Ramos (cell line): ENCODE measurements around the gene ZNF598.

Source experiments
- in situ Hi-C: fragments of 300-500 bp; cut with MboI; formaldehyde crosslinking; loops from one replicate; pipeline ENCODE4 v1.14.3; 2022; ENCODE audit warnings: low sequenced_read_pairs; ENCODE audit not compliant: unreplicated experiment

ZNF598 gene

DNA sequence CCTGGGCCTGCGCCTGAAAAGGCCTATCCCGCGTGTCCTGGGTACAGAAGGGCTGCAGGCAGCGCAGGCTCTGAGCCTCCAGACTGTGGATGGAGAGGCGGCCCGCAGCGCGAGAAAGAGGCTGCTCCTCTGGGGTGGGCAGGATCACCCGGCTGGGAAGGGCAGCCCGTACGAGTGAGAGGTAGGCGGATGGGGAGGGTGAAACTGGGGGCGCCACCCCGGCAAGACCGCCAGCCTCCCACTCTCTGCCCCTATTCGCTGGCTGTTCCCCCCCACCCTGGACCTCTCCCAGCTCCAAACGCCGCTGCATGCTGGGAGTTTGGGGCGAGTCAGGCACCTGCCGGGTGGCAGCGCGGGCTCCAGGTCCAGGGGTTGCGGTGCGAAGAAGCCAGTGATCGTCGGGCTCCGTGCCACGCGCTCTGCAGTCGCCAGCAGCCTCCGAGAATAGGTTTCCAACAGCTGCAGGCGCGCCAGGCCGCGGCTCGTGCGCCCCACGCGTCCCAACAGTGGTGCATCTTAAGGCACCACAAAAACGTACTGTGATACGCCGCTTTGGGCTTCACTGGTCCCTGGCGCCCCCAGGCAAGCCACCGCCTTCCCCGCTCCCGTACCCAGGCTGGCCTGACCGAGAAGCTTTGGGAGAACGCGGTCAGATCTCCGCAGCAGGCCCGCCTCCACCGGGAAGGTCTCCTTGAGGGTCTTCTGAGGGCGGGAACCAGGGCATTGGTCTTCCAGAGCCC is 29.4 kb downstream of the ZNF598 start:
- in situ Hi-C loops: no loop called here

DNA sequence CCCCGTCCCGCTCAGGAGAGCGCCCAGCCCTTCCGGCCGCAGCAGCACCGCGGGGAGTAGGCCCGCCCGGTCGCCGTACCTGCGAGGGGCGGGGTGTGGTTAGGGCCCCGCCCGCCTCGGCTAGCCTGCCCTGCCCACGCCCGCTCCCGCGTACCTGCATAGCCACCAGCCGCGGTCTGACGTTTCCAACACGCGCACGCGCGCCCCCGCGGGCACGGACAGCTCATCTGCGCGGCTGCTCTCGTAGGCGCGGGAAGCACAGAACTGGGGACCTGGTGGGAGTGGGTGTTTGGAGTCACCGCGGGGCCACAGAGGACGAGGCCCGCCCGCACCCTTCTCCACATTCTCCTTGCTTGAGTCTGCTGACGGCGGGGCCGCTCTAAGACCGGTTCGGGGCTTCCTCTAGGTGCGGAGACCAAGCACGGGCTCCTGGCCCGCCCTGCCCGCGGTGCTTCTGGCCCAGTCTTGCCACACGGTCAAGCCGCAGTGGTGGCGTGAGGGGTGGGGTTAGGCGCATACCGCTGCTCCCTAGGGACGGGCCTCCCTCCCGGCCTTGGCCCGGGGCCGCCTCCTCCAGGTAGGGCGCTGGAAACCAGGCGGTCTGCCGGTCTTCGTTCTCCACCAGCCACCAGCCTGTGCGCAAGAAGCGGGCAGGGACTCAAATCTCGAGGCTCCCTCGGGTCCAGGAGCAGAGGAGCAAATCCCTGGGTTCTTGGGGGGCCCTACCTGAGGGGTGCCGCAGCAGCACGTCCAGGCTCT is 30.2 kb downstream of the ZNF598 start:
- in situ Hi-C loops: no loop called here

GRCh38 chr16:1978476-1979120 is 31.0 kb downstream of the ZNF598 start:
- in situ Hi-C loops: no loop called here

GRCh38 chr16:1977875-1978268 is 31.7 kb downstream of the ZNF598 start:
- in situ Hi-C loops: no loop called here

DNA sequence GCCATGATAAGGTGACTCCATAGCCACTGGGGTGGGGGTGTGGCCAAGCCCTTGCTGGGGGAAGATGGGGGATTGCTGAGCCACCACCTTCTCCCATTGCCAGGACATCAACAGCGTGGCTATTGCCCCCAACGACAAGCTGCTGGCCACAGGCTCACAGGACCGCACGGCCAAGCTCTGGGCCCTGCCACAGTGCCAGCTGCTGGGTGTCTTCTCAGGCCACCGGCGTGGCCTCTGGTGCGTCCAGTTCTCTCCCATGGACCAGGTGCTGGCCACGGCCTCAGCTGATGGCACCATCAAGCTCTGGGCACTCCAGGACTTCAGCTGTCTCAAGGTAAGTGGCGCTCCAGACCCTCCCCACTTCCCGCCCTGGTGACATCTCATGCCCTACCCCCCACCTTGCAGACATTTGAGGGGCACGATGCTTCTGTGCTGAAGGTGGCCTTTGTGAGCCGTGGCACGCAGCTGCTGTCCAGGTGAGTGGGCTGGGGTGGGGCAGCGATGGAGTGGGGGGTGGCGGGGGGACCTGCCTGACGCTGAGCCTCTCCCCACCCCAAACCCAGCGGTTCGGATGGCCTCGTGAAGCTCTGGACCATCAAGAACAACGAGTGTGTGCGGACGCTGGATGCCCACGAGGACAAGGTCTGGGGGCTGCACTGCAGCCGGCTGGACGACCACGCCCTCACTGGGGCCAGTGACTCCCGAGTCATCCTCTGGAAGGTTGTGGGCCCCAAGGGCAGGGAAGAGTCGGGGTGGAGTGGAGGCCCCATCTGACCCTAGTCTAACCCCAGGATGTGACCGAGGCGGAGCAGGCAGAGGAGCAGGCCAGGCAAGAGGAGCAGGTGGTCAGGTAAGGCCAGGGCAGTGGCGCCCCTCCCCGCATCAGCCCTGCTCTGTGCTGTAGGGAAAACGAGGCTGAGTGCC is 32.4 kb downstream of the ZNF598 start:
- in situ Hi-C loops: no loop called here

DNA sequence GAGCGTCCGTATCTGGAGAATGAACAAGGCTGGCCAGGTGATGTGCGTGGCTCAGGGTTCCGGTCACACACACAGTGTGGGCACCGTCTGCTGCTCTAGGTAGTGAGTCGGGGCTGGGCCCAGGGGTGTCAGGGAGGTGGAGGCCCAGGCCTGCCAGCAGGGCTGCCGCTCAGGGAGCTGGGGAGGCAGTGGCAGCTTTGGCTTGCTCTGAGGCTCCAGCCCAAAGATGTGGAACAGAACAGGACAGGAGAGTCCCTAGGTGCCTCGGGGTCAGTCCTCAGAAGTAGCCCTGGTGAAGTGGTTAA is 33.5 kb downstream of the ZNF598 start:
- in situ Hi-C loops: no loop called here

GRCh38 chr16:1975432-1976215 is 34.0 kb downstream of the ZNF598 start:
- in situ Hi-C loops: no loop called here

- in situ Hi-C loops: no loop called here
Observed at GRCh38 chr16:1974157-1975070, 35.2 kb downstream of the ZNF598 start.

DNA sequence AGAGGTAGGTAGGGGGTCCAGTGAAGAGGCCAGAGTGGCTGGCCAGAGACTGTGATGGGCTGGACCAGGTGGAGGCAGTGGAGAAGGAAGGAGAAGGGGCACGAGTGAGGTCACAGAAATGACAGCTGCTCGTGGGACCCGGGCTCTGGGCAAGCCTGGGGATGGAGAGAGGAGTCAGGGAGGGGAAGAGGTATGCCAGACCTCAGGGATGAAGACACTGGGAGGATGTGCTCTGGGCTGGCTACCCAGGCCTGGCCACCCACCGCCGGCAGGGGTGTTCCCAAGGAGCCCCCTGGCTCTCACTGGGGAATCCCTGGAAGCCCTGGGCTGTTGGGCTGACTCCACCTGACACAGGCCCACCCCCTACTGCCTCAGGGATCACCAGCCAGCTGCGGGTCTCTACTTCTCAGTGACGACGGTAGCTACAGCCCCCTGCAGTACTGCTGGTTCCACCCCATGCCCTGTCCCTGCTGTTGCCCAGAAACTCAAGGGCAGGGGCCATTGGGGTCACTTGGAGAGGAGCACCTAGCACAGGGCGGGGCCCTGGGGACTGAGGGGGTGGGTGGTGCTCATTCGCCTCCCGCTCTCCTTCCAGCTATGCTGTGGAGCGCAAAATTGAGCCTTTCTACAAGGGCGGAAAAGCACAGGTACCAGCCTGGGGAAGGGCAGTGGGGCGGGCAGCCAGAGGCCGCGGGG is 36.0 kb downstream of the ZNF598 start:
- in situ Hi-C loops: no loop called here

- in situ Hi-C loops: no loop called here
Observed at GRCh38 chr16:1972490-1972877, 37.1 kb downstream of the ZNF598 start.

DNA sequence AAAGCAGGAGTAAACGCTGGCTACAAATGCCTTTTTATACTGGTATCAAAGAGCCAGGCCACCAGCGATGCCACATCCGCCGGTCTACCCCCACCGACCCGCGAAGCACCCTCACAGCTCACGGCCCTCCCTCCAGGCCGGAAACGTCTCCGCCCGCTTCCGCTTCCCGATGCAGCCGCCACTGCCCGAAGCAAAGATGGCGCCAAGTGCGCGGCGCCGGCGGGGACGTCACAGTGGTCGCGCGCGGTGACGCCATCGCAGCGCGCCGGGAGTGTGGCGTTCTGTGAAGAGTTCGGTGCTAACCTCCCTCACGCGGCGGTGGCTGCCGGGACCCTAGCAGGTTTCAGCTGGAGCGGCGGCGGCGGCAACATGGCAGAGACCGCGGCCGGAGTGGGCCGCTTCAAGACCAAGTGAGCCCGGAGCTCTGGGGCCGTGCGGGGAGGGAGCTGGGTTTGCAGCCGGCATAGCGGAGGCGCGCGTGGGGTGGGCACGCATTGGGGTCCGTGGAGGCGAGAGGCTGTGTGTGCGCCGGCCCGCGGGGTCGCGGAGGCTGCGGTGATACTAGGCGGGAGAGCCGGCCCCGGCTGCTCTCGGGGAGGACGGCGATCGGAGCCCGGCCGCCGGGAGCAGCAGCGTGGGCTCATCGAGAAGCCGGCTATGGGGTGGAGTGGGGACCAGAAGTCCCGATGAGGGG is 37.7 kb downstream of the ZNF598 start, which contains the start of gene TBL3:
TBL3 (plus strand) TSS at position 258 of the 694 bp plus-strand sequence; CDS start at position 370, 112 bp downstream.
- in situ Hi-C loops: no loop called here

DNA sequence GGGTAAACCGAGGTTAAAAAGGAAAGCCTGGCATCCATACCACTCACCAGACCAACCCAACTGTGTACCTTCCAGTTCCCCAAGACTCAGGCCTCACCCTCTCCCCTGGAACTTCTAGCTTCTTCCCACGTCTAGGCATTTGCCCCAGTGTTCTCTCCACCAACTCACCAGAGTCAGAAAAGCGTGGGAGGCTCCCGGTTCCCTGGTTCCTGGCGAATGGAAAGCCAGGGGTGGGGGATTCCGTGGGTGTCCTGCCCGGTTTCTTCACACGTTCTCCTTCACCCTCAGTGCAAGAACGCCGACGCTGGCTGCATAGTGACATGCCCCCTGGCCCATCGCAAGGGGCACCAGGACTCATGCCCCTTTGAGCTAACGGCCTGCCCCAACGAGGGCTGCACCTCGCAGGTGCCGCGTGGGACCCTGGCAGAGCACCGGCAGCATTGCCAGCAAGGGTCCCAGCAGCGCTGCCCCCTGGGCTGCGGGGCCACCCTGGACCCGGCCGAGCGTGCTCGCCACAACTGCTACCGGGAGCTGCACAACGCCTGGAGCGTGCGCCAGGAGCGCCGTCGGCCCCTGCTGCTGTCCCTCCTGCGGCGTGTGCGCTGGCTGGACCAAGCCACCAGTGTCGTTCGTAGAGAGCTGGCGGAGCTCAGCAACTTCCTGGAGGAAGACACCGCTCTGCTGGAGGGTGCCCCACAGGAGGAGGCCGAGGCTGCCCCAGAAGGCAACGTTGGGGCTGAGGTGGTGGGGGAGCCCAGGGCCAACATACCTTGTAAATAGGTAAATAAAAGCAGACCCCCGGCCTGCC is 41.3 kb downstream of the ZNF598 start:
- in situ Hi-C loops: no loop called here

DNA sequence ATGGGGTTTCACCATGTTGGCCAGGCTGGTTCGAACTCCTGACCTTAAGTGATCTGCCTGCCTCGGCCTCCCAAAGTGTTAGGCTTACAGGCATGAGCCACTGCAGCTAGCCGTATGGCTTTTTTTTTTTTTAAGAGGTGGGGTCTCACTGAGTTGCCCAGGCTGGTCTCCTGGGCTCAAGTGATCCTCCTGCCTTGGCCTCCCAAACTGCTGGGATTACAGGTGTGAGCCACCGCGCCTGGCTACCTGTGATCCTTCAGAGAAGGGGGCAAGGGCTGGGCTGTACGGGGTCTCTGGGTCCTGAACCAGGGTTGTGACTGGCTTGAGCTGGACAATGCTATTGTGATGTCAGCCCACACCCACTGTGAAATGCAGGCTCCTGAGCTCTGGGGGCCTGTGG is 43.2 kb downstream of the ZNF598 start, which contains the start of gene RNF151:
RNF151 (plus strand) TSS at position 397 of the 400 bp plus-strand sequence. CDS start 26 bp downstream, outside the sequence.
- in situ Hi-C loops: no loop called here

DNA sequence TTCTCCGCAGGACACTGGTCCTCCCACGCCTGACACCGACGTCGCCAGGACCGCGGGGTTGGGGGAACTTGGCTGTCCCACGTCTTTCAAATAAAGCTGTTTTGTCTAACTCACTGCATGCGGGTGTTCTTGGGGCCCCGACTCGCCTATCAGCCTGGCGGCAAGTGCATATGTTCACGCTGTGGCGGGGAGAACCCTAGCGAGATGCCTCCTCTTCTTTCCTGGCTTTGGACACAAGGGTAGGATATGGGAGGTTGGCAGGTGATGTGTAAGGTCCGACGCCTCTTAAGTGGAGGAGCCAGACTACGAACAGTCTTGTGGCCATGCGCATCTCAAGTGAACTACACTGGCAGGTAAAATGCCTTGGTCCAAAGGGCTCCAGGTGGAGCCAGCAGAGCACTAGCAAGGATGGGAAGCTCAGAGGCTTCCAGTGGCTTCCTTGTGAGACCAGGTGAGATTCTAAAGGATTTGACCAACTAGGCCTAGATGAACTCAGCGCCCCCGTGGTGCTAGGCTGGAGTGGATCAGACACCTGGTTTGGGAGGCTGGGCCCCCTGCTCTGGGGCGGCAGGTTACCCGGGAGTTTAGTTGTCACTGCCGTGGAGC is 44.1 kb downstream of the ZNF598 start:
- in situ Hi-C loops: no loop called here

DNA sequence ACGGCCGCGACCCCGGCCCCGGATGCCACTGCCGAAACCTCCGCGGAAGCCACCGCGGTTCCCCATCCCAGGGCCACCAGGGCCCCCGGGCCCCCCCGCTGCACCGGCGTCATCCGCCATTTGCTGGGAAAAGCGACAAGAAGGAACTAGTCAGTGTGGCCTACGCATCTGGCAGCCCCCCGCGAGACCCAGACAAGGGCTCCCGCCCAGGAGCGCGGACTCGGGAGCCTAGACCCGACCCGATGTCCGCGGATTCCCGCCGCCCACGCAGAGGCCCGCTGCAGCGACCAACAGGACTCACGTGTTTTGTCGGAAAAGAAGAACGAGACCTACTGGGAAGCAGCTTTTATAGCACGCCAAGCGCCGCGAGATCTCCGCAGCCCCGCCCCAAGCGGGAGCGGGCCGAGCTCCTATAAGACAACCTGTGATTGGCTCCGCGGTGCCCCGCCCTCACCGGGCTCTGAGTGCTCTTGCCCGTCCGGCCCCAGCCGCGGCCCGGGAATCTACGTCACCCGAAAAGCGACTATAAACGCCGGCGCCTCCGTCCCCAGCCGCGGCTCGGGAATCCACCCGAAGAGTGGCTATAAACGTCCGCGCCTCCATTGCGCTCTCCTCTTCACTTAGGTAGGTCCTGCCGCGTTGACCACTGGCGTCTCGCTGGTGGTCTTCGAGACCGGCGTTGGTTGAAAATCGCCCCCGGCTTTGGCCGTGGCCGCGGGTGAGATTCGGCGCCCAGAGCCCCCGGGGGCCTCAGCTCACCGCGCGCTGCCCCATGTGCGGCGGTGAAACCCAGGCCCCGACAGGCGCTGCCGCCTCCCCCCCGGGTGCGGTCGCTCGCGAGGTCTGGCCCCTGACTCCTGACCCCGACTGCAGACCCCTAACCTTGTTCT is 44.9 kb downstream of the ZNF598 start, which contains the start of gene RPS2:
RPS2 (minus strand) TSS at position 321 of the 890 bp plus-strand sequence; CDS start at position 120, 201 bp downstream.
- in situ Hi-C loops: no loop called here
